Measurements from ENCODE around the gene RAB8B.
"Not testable (repeated sequence)": the region's sequence is repeated elsewhere in the genome, so short reads cannot be mapped to it uniquely, and the experiment has no call there.

Gene RAB8B

DNA sequence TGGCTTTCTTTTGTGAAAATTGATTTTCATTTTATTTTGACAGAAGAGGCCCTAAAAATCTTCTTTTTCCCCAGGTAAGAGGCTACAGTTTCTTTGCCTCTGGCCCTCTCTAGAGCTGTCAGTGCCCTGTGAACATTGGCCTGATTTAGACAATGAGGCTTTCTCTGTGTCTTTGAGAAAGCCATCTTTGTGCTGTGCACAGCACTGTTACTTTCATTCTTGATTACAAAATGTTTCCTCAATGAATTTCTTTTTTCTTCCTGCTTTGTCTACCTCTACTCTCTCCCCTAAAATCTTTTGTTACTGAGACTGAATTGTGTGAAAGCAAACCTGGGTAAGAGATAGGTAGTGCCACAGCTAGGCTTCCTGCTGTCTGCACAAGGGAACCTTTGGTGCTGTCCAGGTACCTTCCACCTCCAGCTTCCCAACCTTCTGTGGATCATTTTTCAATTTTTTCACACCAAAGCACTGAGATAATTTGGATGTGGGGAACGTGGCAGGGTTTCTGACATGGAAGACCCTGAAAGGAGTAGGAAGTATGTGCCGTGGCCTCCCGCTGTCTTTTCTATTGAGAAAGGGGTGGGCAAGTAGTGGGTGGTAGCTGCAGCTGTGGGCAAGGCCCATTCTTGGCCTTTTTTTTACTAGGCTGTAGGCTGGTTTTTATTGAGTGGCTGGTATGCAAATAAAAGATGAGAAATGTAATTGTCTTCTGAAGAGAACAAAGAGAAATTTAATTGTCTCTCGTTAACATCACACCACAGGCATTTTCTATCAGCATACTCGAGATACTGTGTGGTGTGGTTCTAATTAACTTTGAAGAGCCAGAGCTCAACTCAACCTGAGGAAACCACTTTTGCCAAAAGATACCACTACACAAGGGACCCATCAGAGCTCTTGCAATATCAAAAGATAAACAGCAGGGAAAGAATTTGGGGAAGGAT, 21.0 kb downstream of the RAB8B start:
- DNase-seq: no peak

DNA sequence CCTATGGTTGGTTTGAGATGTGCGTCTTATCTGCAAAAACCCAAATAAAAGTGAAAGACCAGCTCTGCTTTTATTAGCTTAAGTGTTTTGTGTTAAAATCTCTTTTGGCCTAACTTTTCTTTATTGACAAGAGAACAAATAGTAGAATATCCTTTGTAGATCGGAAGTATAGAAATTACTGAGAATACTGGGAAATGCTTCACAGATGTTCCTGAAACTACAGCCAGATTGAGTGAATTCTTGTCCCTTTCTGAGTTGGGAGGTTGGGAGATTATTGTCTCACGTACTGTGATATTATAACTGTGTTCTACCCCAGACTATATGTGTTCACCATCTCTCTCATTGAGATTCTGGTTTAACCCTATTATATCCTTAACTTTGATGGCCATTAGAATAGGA, 21.7 kb downstream of the RAB8B start:
- DNase-seq: no peak

DNA sequence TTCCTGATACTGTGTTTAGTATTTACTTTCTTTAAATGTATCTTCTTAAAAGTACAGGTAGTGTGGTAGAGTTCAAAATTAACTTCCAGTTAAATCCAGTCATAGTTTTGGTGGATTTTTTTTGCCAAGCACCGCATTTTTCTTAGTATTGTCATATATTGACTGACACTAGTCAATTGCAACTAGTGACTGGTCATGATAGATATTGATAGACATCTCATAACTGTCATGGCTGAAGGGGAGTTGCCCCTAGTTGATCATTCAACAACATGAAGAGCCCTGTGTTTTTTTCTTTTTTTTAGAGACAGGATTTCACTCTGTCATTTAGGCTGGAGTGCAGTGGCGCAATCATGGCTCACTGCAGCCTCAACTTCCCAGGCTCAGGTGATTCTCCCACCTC, 22.1 kb downstream of the RAB8B start:
- no peak for DNase-seq

DNA sequence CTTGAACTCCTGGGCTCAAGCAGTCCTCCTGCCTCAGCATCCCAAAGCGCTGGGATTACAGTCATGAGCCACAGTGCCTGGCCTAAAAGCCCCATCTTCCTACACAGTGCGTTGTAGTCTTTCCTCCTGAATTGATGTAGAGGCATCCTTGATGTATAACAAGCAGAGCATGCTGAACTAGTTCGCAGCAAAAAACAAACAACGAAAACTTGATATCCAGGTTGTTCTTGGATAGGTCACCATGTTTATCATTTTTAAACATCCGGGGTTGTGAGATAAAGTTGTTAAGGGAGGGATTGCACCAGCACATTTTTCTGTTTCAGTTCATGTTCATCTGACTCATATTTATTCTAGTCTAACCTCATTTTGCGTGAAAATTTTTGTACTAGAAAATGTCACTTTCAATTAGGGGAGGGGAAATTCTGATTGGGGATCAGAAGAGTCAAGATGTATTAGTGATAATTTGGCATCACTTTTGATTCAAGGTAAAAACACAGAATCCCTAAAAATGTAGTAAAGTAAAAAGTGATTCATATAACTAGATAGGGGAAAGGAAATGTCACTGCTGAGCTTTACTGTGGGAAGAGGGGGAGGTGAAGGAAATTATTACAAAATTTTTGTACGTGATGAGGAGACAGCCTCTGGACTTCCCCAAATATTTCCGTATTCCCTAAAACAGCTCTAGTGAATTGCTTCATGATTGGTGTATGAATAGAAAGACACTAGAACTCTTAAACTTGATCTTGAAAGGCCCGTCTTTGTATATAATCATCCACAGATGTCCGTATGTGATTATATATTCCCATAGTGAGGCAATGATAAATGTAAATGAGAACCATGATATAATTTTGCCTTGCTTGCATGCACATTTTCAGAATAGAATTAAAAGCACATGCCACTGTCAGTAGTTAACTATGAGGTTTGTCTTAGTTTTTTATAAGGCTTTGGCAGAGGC, 22.9 kb downstream of the RAB8B start:
- no peak for DNase-seq

DNA sequence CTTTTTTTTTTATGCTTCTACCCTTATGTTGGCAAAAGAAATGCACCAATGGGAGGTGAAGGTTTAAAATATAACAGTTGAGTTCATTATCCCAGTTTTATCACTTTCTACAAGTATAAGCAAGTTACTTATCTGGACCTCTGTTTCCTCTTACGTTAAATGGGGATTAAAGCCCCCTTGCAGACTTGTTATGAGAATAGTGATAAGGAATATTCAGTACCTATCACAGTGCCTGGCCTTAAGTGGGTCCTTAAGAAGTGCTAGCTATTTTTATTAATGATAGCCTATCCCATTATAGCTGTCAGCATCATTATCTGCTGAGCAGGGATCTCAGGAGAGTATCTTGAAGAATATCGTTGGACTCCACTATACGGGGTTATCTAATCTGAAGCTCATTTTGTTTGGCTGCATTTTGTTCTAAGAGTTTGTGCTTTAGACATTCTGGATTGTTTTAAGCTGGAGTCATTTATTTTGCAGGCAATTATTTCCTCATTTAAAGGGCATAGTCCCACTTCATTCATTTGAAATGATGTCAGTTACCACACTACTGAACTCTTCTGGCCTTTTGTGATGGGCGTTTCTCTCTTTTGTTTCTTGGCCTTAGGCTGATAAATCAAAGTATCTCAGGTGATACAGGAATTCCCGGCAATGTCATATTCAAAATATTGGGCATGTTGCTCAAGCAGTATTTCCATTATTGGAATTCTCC, 28.8 kb downstream of the RAB8B start:
- DNase-seq: no peak

DNA sequence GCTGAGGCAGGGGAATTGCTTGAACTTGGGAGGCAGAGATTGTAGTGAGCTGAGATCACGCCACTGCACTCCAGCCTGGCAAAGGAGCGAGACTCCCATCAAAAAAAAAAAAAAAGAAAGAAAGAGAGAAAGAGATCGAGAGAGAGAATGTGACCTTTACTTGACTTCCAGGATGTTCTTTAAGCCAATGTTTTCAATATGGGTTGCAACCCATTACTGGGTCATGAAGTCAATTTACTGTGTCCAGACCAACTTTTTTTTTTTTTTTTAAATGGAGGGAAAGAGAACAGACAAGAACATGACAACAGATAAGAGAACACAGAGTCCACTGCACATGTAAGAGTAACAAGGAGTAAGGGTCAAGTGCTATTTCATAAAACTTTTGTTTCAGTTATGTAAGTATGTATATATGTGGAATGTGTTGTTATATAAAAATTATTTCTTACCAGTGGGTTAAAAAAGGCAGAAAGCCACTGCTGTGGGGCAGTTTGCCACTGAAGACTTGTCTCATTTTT, 29.8 kb downstream of the RAB8B start:
- DNase-seq: no peak

DNA sequence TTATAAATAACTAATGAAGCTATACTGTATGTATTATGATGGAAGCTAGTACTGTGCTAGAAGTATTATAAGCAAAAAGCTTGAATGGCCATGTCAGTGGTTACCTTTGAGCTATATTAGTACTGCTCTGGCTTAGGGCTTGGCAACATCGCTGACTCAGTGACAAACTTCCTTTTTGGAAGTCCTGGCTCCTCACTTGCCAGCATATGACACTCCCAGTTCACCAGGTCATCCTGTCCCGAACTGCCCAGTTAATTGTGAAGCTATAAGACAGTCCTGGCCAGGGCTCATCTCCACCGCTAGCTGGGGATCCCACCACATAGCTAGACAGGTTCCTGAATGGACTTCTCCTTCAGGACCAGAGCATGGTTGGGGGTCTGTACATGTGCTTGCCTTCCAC, 31.9 kb downstream of the RAB8B start:
- DNase-seq: no peak

DNA sequence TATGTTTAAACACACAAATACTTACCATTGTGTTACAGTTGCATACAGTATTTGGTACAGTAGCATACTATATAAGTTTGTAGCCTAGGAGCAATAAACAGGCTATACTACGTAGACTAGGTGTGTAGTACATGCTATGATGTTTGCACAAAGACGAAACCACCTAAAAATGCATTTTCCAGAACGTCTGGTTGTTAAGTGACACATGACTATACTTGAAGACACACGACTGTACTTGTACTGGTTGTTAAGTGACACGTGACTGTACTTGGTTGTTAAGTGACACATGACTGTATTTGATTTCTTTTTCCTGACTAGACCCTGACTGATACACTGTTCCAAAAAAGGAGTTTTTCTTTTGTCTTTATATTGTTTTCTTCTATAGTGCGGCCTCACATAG, 34.1 kb downstream of the RAB8B start:
- DNase-seq: no peak

DNA sequence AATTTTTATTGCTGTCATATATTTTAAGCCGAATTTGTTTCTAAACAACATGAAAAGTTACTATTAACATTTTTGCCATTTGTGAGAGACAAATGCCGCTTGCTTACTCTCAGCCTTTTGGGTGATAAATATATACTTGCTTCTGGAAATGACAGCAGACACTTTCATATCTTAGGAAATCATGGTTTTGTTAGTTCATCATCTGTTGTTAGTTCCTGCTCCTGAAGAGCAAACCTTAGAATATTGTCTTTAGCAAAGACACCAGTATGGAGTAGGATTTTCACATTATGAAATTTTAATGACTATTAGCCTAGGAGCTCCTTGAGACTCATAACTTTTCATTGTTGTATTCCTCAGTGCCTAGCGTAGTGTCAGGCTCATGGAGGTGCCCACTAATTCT, 36.0 kb downstream of the RAB8B start:
- DNase-seq: no peak

DNA sequence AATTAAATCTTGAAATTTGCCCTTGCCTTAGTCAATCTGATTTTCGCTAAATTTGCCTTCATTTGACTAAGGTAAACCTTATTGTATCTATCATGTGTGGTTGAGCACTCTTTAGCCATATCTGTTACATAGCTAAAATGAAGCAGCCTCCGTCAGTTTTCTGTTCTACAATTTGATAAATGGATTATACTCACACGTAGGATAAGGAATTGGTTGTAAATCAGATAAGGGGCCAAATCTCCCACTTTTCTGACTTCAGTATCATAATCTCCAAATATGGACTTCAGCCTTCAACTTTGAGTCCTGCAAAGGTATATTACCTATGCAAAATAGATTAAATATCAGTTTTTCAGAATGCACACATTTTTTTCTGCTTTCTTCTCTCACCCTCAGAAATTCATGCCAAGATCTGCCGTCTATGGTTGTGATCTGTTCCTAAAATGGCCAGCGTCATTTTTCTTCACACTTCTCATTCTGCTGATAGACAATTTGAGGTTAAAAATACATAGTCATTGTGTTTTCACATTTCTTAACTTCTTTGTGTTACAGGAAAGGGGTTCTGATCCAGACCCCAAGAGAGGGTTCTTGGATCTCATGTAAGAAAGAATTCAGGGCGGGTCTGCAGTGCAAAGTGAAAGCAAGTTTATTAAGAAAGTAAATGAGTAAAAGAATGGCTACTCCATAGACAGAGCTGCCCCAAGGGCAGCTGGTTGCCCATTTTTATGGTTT, 36.9 kb downstream of the RAB8B start:
- DNase-seq: no peak

DNA sequence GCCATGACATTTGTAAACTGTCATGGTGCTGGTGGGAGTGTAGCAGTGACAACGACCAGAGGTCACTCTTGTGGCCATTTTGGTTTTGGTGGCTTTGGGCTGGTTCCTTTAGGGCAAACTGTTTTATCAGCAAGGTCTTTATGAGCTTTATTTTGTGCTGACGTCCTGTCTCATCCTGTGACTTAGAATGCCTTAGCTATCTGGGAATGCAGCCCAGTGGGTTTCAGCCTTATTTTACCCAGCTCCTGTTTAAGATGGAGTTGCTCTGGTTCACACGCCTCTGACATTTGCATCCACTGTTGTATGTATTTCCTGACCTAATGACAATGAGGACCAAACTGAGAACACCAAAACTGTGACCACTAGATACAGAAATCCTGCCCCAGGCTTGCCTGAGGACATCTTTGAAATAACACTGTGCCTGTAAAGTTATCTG, 37.6 kb downstream of the RAB8B start:
- no peak for DNase-seq

DNA sequence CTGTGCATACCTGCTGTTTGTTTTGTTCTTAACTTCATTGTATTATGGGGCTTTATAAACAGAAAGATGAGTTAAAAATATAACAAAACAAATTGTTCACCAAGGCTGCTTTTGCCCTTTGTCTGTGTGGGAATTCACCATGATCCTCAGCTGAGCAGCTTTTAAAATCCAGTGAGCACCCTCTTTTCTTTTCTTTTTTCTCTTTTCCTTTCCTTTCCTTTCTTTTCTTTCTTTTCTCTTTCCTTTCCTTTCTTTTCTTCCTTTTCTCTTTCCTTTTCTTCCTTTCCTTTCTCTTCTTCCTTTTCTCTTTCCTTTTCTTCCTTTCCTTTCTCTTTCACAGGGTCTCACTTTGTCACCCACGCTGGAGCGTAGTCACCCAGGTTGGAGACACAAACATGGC, 38.3 kb downstream of the RAB8B start:
- no peak for DNase-seq

DNA sequence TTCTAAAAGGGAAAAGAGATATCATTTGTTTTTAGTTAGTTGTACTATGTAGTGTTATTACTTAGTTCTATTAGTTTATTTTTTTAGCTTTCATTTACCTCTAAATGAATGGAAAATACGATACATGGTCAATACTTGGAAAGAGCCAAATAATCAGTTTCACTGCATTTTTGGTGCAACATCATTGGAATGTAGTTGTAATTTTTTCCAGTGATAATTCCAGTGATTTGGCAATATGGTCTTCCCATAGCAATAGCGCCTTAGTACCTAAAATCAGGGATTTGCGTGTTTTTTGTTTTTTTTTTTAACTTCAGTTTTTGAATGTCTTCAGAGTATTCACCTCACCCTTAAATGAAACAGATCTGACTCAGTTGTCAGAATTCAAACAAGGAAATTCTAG, 41.8 kb downstream of the RAB8B start:
- no peak for DNase-seq

DNA sequence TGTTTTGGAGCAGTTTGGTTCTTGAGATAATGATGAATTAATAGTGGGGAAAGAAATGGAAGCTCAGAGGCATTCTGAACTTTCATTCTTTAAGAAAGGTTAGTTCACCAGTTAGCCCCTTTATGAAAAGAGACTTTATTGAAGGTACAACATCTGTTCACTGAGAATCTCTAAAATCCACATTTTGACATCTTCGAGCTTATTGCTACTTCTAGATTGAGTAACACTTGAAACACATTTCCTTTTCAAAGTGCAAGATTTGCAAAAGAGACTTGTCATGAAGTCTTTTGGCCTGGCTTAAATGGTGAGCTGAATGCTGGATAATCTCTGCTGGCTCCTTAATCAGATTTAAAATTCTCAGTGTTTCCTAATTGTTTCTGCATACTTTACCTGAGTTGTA, 42.3 kb downstream of the RAB8B start:
- DNase-seq: no peak

DNA sequence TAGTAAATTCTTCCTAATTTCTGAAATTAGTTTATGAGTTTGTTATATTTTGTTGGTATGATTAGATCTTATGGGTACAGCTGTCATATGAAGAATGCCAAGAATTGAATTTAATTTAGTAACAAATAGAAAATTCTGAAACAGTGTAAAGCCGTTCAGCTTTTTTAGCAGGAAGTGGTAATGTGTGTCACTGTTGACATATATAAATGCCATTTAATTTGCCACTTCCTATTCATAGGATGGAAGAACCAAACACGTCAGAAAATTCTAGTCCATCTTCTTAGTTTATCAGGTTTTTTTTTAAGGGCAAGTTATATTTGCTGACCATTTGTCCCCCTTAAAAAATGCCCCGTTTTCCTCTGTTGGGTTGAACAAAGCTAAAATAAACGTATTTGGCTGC, 43.0 kb downstream of the RAB8B start:
- no peak for DNase-seq

DNA sequence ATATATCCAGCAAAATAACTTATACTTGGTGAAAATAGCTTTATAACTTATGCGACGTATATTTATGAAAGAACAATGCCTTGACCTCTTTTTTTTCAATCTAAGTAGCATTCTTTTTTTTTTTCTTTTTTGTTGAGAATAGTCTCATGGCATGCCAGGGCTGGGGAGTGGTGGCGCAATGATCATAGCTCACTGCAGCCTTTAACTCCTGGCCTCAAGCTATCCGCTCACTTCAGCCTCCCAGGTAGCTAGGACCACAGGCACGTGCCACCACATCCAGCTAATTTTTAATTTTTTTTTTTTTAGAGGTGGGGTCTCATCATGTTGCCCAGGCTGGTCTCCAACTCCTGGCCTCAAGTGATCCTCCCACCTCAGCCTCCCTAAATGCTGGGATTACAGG, 43.5 kb downstream of the RAB8B start:
- DNase-seq: no peak

DNA sequence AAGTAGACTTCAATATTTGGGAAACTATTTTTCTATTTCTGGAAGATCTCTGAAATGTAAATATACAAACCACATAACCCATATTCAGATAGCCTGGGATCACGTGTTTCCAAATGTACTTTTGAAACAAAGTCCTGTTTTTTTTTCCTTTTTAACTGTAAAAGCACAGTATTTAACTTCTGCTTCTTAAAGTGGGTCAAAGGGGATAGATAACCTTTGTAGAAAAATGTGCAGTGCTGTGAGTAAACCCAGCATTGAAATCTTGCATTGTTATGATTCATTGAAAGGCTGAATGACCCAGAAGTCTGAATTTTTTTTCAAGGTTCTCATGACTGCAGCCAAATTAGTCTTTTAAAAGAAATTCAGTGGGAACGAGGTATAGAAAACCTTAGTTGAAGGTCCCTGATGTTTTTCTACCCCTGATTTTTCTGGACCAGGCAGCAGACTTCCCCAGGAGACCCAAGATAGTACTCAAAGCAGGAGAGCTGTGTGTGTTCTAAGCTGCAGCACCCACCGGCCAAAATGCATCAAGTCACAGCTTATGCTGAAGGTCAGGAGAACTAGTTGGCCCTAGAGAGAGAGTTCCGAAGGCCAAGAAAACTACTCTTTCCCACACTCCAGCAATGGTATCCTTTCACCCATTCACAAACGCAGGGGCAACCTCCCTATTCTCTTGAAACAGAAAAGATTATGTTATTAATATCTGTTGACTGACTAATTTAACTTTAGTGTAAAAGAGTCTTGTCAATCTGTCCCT, 44.4 kb downstream of the RAB8B start:
- DNase-seq: no peak

DNA sequence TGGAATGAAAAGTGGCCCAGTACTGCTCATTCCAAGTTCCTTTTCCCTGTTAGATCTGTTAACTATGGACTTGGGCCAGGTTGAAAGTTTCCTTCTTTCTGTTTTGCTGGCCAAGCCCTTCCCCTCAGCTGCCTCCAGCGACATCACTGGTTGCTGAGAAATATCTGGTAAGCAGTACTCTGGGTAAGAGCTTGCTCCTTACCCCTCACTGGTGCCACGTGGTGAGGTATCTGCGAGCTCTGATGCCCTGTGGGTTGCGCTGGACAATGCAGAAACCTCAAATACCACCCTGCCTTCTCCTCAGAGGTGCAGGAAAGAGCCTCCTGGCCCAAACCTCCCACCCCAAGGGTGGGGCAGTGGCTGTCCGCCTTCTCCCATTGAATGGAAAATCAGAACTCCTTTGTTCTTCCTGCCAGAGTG, 45.1 kb downstream of the RAB8B start:
- DNase-seq: no peak

DNA sequence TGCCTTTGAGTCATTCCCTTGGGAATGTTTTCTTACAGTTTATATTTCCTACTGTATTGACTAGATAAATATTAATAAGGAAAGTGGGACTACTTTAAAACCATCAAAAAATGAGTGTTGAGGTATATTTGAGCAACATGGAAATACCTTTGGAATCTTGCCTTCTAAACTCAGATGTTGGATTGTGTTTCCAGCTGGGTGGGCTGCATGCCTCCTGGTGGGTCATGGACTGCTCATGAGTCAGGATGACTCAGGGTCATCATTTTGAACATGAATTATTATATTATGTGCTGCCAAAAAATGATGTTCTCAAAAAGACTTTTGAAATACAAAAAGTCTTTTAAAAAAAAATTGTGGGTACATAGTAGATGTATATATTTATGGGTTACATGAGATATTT, 46.9 kb downstream of the RAB8B start:
- no peak for DNase-seq

DNA sequence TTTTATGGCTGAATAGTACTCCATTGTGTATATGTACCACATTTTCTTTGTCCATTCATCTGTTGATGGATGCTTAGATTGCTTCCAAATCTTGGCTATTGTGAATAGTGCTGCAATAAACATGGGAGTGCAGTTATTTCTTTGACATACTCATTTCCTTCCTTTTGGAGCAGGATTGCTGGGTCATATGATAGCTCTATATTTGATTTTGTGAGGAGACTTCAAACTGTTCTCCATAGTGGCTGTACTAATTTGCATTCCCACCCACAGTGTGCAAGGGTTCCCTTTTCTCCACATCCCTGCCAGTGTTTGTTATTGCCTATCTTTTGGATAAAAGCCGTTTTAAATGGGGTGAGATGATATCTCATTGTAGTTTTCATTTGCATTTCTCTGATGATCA, 47.7 kb downstream of the RAB8B start:
- not testable (repeated sequence) for DNase-seq

DNA sequence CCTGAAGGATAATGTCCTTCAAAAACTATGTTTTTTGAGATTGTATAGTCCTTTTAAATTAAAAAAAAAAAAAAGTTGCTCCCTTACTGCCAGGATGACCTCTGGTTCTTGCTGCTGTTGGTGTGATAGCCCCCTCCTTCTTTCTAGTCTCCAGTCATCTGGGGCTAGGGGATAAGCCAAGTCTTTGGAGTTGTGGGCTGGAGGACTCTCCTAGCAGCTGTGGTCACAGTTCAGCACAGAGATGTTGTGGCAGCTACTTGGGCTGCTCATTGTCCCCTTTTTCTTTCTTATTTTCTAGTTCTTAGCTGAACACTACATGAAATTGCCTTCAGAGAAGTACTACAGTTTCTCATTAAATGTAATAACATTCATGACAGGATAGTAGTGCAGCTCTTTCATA, 48.8 kb downstream of the RAB8B start:
- DNase-seq: no peak
